Activated CD4-positive, alpha-beta T cell treated with anti-CD3 and anti-CD28 coated beads, Interleukin-2, amount 10 ng/mL, durations not matched to agents 7 days and 5 days (primary cell): ENCODE results near the gene SEMA7A. TPM values are rescaled to one million over a fixed set of nuclear protein-coding genes. Genes with fewer than 3 reads are reported as not detected.
A peak's percentile ranks its signal among the peaks of the same experiment; 100 is the strongest.
"Not testable (repeated sequence)": the region's sequence is repeated elsewhere in the genome, so short reads cannot be mapped to it uniquely, and the experiment has no call there.

ENCODE experiments used
- CTCF ChIA-PET: fragments of 350-600 bp; sonication (Branson Sonifier 250); formaldehyde crosslinking; loops from one replicate; lab custom pipeline; 2021; ENCODE audit warnings: antibody characterized with exemption; lab: Charles Lee
- POLR2A ChIA-PET: fragments of 350-600 bp; sonication (Branson Sonifier 250); formaldehyde crosslinking; loops from one replicate; lab custom pipeline; 2021; ENCODE audit warnings: antibody characterized with exemption; lab: Charles Lee
- DNase-seq: peaks from one replicate; pipeline ENCODE4 v3.0.0-alpha.2; 2020
- H3K27ac Mint-ChIP-seq: one replicate; pipeline ENCODE4 v1.8.0; 2021; ENCODE audit warnings: mild to moderate bottlenecking, moderate library complexity, mixed read lengths
- H3K27me3 Mint-ChIP-seq: one replicate; pipeline ENCODE4 v1.8.0; 2021; ENCODE audit warnings: mixed read lengths
- H3K36me3 Mint-ChIP-seq: one replicate; pipeline ENCODE4 v1.8.0; 2021; ENCODE audit warnings: low read depth, mixed read lengths
- H3K4me1 Mint-ChIP-seq: one replicate; pipeline ENCODE4 v1.8.0; 2021; ENCODE audit warnings: mixed read lengths
- H3K4me3 Mint-ChIP-seq: one replicate; pipeline ENCODE4 v1.8.0; 2021; ENCODE audit warnings: mild to moderate bottlenecking, moderate library complexity, mixed read lengths
- H3K9me3 Mint-ChIP-seq: one replicate; pipeline ENCODE4 v1.8.0; 2021; ENCODE audit warnings: mixed read lengths
- total RNA-seq, 2 experiments: library from RNA; stranded (reverse); gene quantifications; one replicate each; pipeline ENCODE4 v1.2.3, GENCODE V29; 2021

SEMA7A gene
- total RNA-seq, result 1 to 10 TPM; 2.7 to 3.5 TPM

GRCh38 chr15:74433592-74434262 lies at the start of gene SEMA7A:
Gene SEMA7A (minus strand): TSS chr15:74433958. CDS start chr15:74433918, 40 bp downstream.
- H3K27me3 Mint-ChIP-seq, result peaks cover 4% of the 10 kb centered on the region
- peaks cover 46% of the 10 kb centered on the region for H3K4me1 Mint-ChIP-seq
- ChIA-PET CTCF (interaction anchor here (1.0 to 11.4 kb wide), 7 partner anchors 9 to 56 kb away, joined by 3 to 120 read pairs (median 3); no protein-coding TSS in a partner anchor), POLR2A (interaction anchor here (0.6 kb wide), 2 partner anchors 49 to 52 kb away, joined by 3 read pairs; no protein-coding TSS in a partner anchor)
- H3K9me3 Mint-ChIP-seq, result no peaks in the 10 kb centered on the region
- peak within 1 kb of the TSS; percentile 73 for H3K4me3 Mint-ChIP-seq
- H3K36me3 Mint-ChIP-seq, result no peaks in the 10 kb centered on the region
- DNase-seq, result peak; percentile 79
- H3K27ac Mint-ChIP-seq, result peak within 1 kb of the TSS; percentile 76

- ChIA-PET CTCF (interaction anchor here (1.0 to 1.2 kb wide), 4 partner anchors 52 to 106 kb away, joined by 3 to 5 read pairs (median 3); no protein-coding TSS in a partner anchor), POLR2A (no interaction called here)
- Mint-ChIP-seq H3K36me3 (peaks cover 21% of the 10 kb centered on the region), H3K27ac (no peak overlapping the region), H3K4me3 (no peak overlapping the region), H3K4me1 (no peaks in the 10 kb centered on the region), H3K9me3 (no peaks in the 10 kb centered on the region), H3K27me3 (no peaks in the 10 kb centered on the region)
- no peak for DNase-seq
Observed at GRCh38 chr15:74482661-74483060, 48.9 kb upstream of the SEMA7A start.

- H3K27ac Mint-ChIP-seq, CTCF ChIA-PET, H3K4me3 Mint-ChIP-seq, H3K4me1 Mint-ChIP-seq, H3K27me3 Mint-ChIP-seq, DNase-seq, H3K9me3 Mint-ChIP-seq, POLR2A ChIA-PET: not testable (repeated sequence)
- H3K36me3 Mint-ChIP-seq, result peaks cover 24% of the 10 kb centered on the region
Observed at GRCh38 chr15:74480364-74480763, 46.6 kb upstream of the SEMA7A start.

GRCh38 chr15:74471621-74472020 lies 37.9 kb upstream of the SEMA7A start:
- DNase-seq, H3K4me1 Mint-ChIP-seq, H3K27me3 Mint-ChIP-seq, H3K27ac Mint-ChIP-seq, H3K4me3 Mint-ChIP-seq, H3K9me3 Mint-ChIP-seq: not testable (repeated sequence)
- CTCF ChIA-PET, result interaction anchor here (0.8 to 1.9 kb wide), 7 partner anchors 11 to 89 kb away, joined by 3 to 7 read pairs (median 3); partner anchors contain the start of gene UBL7
- peaks cover 29% of the 10 kb centered on the region for H3K36me3 Mint-ChIP-seq
- POLR2A ChIA-PET, result interaction anchor here (0.6 kb wide), 1 partner anchor 10 kb away, joined by 3 read pairs; no protein-coding TSS in a partner anchor

- no peak for DNase-seq
- Mint-ChIP-seq H3K27me3 (no peaks in the 10 kb centered on the region), H3K4me3 (no peak overlapping the region), H3K27ac (no peak overlapping the region), H3K36me3 (peaks cover 31% of the 10 kb centered on the region), H3K9me3 (no peaks in the 10 kb centered on the region), H3K4me1 (no peaks in the 10 kb centered on the region)
- CTCF ChIA-PET, result interaction anchor here (1.0 to 1.9 kb wide), 4 partner anchors 10 to 36 kb away, joined by 3 to 7 read pairs (median 4); partner anchors contain the start of gene UBL7
- POLR2A ChIA-PET, result no interaction called here
Observed at GRCh38 chr15:74470631-74471395, 37.1 kb upstream of the SEMA7A start.

- H3K4me3 Mint-ChIP-seq, result no peak overlapping the region
- no peaks in the 10 kb centered on the region for H3K27me3 Mint-ChIP-seq
- ChIA-PET CTCF (interaction anchor here (1.2 kb wide), 1 partner anchor 9 kb away, joined by 3 read pairs; no protein-coding TSS in a partner anchor), POLR2A (no interaction called here)
- H3K4me1 Mint-ChIP-seq, result peaks cover 18% of the 10 kb centered on the region
- peaks cover 2% of the 10 kb centered on the region for H3K9me3 Mint-ChIP-seq
- DNase-seq, result no peak
- H3K27ac Mint-ChIP-seq, result no peak overlapping the region
- H3K36me3 Mint-ChIP-seq, result peaks cover 33% of the 10 kb centered on the region
Observed at GRCh38 chr15:74468341-74469032, 34.7 kb upstream of the SEMA7A start.

- ChIA-PET CTCF (no interaction called here), POLR2A (no interaction called here)
- Mint-ChIP-seq H3K9me3 (peaks cover 4% of the 10 kb centered on the region), H3K27ac (no peak overlapping the region), H3K36me3 (peaks cover 37% of the 10 kb centered on the region), H3K4me1 (peaks cover 33% of the 10 kb centered on the region), H3K4me3 (no peak overlapping the region), H3K27me3 (no peaks in the 10 kb centered on the region)
- DNase-seq, result no peak
Observed at GRCh38 chr15:74466570-74466969, 32.8 kb upstream of the SEMA7A start.

- no peak overlapping the region for H3K4me3 Mint-ChIP-seq
- CTCF ChIA-PET, result interaction anchor here (0.6 to 1.4 kb wide), 3 partner anchors 11 to 97 kb away, joined by 3 to 4 read pairs (median 4); no protein-coding TSS in a partner anchor
- H3K27ac Mint-ChIP-seq, result no peak overlapping the region
- peaks cover 35% of the 10 kb centered on the region for H3K36me3 Mint-ChIP-seq
- POLR2A ChIA-PET, result no interaction called here
- no peak for DNase-seq
- H3K27me3 Mint-ChIP-seq, result no peaks in the 10 kb centered on the region
- H3K4me1 Mint-ChIP-seq, result peaks cover 40% of the 10 kb centered on the region
- peaks cover 4% of the 10 kb centered on the region for H3K9me3 Mint-ChIP-seq
Observed at GRCh38 chr15:74464897-74465296, 31.1 kb upstream of the SEMA7A start.

GRCh38 chr15:74464216-74464615 lies 30.5 kb upstream of the SEMA7A start:
- ChIA-PET POLR2A (no interaction called here), CTCF (interaction anchor here (1.0 to 1.4 kb wide), 2 partner anchors 10 to 88 kb away, joined by 3 to 4 read pairs; no protein-coding TSS in a partner anchor)
- no peak overlapping the region for H3K4me3 Mint-ChIP-seq
- no peak for DNase-seq
- H3K9me3 Mint-ChIP-seq, result peaks cover 4% of the 10 kb centered on the region
- H3K4me1 Mint-ChIP-seq, result peaks cover 40% of the 10 kb centered on the region
- no peaks in the 10 kb centered on the region for H3K27me3 Mint-ChIP-seq
- peaks cover 35% of the 10 kb centered on the region for H3K36me3 Mint-ChIP-seq
- no peak overlapping the region for H3K27ac Mint-ChIP-seq

- H3K4me1 Mint-ChIP-seq, result peaks cover 44% of the 10 kb centered on the region
- H3K4me3 Mint-ChIP-seq, result no peak overlapping the region
- H3K36me3 Mint-ChIP-seq, result peaks cover 34% of the 10 kb centered on the region
- H3K27me3 Mint-ChIP-seq, result no peaks in the 10 kb centered on the region
- ChIA-PET CTCF (interaction anchor here (1.1 kb wide), 1 partner anchor 33 kb away, joined by 3 read pairs; no protein-coding TSS in a partner anchor), POLR2A (no interaction called here)
- peaks cover 4% of the 10 kb centered on the region for H3K9me3 Mint-ChIP-seq
- H3K27ac Mint-ChIP-seq, result no peak overlapping the region
- DNase-seq, result no peak
Observed at GRCh38 chr15:74463634-74464033, 29.9 kb upstream of the SEMA7A start.

GRCh38 chr15:74461847-74462511 lies 28.2 kb upstream of the SEMA7A start:
- Mint-ChIP-seq H3K9me3 (peaks cover 4% of the 10 kb centered on the region), H3K36me3 (peaks cover 34% of the 10 kb centered on the region), H3K4me1 (peaks cover 47% of the 10 kb centered on the region), H3K27ac (peak overlapping the region; percentile 92), H3K27me3 (no peaks in the 10 kb centered on the region), H3K4me3 (peak overlapping the region; percentile 90)
- CTCF ChIA-PET, result interaction anchor here (0.6 to 1.9 kb wide), 9 partner anchors 11 to 170 kb away, joined by 3 to 7 read pairs (median 5); no protein-coding TSS in a partner anchor
- DNase-seq, result no peak
- POLR2A ChIA-PET, result interaction anchor here (0.7 kb wide), 2 partner anchors 10 to 140 kb away, joined by 3 read pairs; no protein-coding TSS in a partner anchor
